Thyroid gland (tissue), 4 donors: ENCODE data around the gene BBIP1. TPM values are rescaled to one million over a fixed set of nuclear protein-coding genes. Genes with fewer than 3 reads are reported as not detected.

Experiments
- DNase-seq, 2 donors: peaks; one replicate each; pipeline ENCODE4 v3.0.0-alpha.2; 2019
- H3K27ac ChIP-seq, 3 donors: fragments of 200-600 bp; sonication (generic); 1 replicate in 2 of 3; 2 replicates in 1 of 3; pipeline ENCODE4 v1.5.1; 2016 to 2019; ENCODE audit warnings: mild to moderate bottlenecking in 1 of 3, moderate library complexity in 1 of 3
- H3K27me3 ChIP-seq: fragments of 200-600 bp; sonication (generic); one replicate; pipeline ENCODE4 v1.5.1; 2019
- H3K36me3 ChIP-seq, 2 donors: fragments of 200-600 bp; sonication (generic); one replicate each; pipeline ENCODE4 v1.5.1; 2016 to 2019
- H3K4me1 ChIP-seq, 2 donors: fragments of 200-600 bp; sonication (generic); one replicate each; pipeline ENCODE4 v1.5.1; 2017 to 2019
- H3K4me3 ChIP-seq, 3 donors: fragments of 200-600 bp; sonication (generic); replicated peaks in 1 of 3; 1 replicate in 2 of 3; 2 replicates in 1 of 3; pipeline ENCODE4 v1.5.1; 2016; ENCODE audit warnings: mild to moderate bottlenecking in 1 of 3
- H3K9me3 ChIP-seq: fragments of 200-600 bp; sonication (generic); one replicate; pipeline ENCODE4 v1.5.1; 2017
- CTCF ChIP-seq, 6 experiments: fragments of 200-600 bp in 3 of 6; fragments of 450-650 bp in 3 of 6; sonication (generic) in 3 of 6; IDR thresholded peaks; one replicate each; pipeline ENCODE4 v1.5.1; 2016 to 2019; ENCODE audit warnings: antibody characterized with exemption in 6 of 6, mild to moderate bottlenecking in 2 of 6, inconsistent platforms in 1 of 6, moderate library complexity in 1 of 6
- POLR2A ChIP-seq, 2 donors: fragments of 450-650 bp; IDR thresholded peaks; one replicate each; pipeline ENCODE4 v1.6.1; 2017; ENCODE audit warnings: antibody characterized with exemption in 2 of 2, mild to moderate bottlenecking in 2 of 2, moderate library complexity in 1 of 2
- WGBS, 2 donors: methylation state at CpG; one replicate each; pipeline ENCODE4 v1.1.5; 2017; 5-methylcytosine and 5-hydroxymethylcytosine counted together
- intact Hi-C: fragments of 100-400 bp; cut with DNase I; formaldehyde crosslinking; loops from one replicate; pipeline ENCODE4 v1.15.1; 2023
- total RNA-seq, 4 donors: library from RNA; depleted of rRNA; stranded (reverse); fragments of >200 nt; gene quantifications; one replicate each; pipeline ENCODE4 v1.2.3, GENCODE V29; 2016

BBIP1 gene
- total RNA-seq, 4 donors from 2014 or later = 27.3 to 48.4 (median 34.1) TPM

- H3K9me3 ChIP-seq = no peaks in the 10 kb centered on the region
- 72 to 79% methylated on average over 7 of the region's 7 CpGs for WGBS, 2 donors
- H3K4me1 ChIP-seq = peaks cover 51 to 52% of the 10 kb centered on the region in 2 donors
- no peaks in the 10 kb centered on the region for H3K27me3 ChIP-seq
- peak overlapping the region; percentile 57 to 58 (median 57) for H3K27ac ChIP-seq
- intact Hi-C loops = no loop called here
- DNase-seq = peak in 1 of 2 donors; percentile 41
- H3K36me3 ChIP-seq = no peaks in the 10 kb centered on the region
- TF ChIP-seq POLR2A (IDR thresholded peaks at IDR 0.05) (no peak), CTCF (IDR thresholded peaks at IDR 0.05) (no peak)
- H3K4me3 ChIP-seq = no peak overlapping the region
Observed at GRCh38 chr10:110860576-110861241, 58.3 kb downstream of the BBIP1 start.

GRCh38 chr10:110859973-110860376, 59.0 kb downstream of the BBIP1 start:
- H3K27me3 ChIP-seq = no peaks in the 10 kb centered on the region
- H3K36me3 ChIP-seq = no peaks in the 10 kb centered on the region
- no peak for TF ChIP-seq CTCF (IDR thresholded peaks at IDR 0.05)
- no peak for TF ChIP-seq POLR2A (IDR thresholded peaks at IDR 0.05)
- H3K4me3 ChIP-seq = no peak overlapping the region
- peak overlapping the region; percentile 57 to 66 (median 58) for H3K27ac ChIP-seq
- no peaks in the 10 kb centered on the region for H3K9me3 ChIP-seq
- WGBS, 2 donors = 32 to 34% methylated on average over 1 of the region's 1 CpG
- peaks cover 44% of the 10 kb centered on the region in 2 donors for H3K4me1 ChIP-seq
- intact Hi-C loops = no loop called here
- DNase-seq = no peak

- WGBS, 2 donors = 70 to 78% methylated on average over 5 to 6 of the region's 6 CpGs
- DNase-seq = no peak
- no peaks in the 10 kb centered on the region for H3K27me3 ChIP-seq
- H3K9me3 ChIP-seq = no peaks in the 10 kb centered on the region
- no peak overlapping the region for H3K4me3 ChIP-seq
- peak overlapping the region; percentile 57 to 66 (median 58) for H3K27ac ChIP-seq
- no peaks in the 10 kb centered on the region for H3K36me3 ChIP-seq
- intact Hi-C loops = no loop called here
- no peak for TF ChIP-seq CTCF (IDR thresholded peaks at IDR 0.05)
- TF ChIP-seq POLR2A (IDR thresholded peaks at IDR 0.05) = no peak
- peaks cover 38% of the 10 kb centered on the region in 2 donors for H3K4me1 ChIP-seq
Observed at GRCh38 chr10:110859206-110859972, 59.6 kb downstream of the BBIP1 start.

GRCh38 chr10:110858297-110858934, 60.6 kb downstream of the BBIP1 start:
- no peaks in the 10 kb centered on the region for H3K36me3 ChIP-seq
- no peaks in the 10 kb centered on the region for H3K27me3 ChIP-seq
- no peak for DNase-seq
- 70 to 73% methylated on average over 1 of the region's 1 CpG for WGBS, 2 donors
- no peak for TF ChIP-seq POLR2A (IDR thresholded peaks at IDR 0.05)
- no peak for TF ChIP-seq CTCF (IDR thresholded peaks at IDR 0.05)
- peak overlapping the region in 2 of 3 donors; percentile 29 to 45 for H3K27ac ChIP-seq
- peaks cover 33 to 34% of the 10 kb centered on the region in 2 donors for H3K4me1 ChIP-seq
- no peak overlapping the region for H3K4me3 ChIP-seq
- intact Hi-C loops = no loop called here
- H3K9me3 ChIP-seq = no peaks in the 10 kb centered on the region
